B cell (primary cell): ENCODE results near the gene RSPH9. TPM values are rescaled to one million over a fixed set of nuclear protein-coding genes. Genes with fewer than 3 reads are reported as not detected.

Source experiments
- ATAC-seq: fragments of 200-7000 bp; cut with Tn5 transposase; one replicate; pipeline ENCODE4 v1.10.0; 2021; ENCODE audit warnings: low read depth, mild to moderate bottlenecking, moderate number of reproducible peaks, moderate library complexity
- CTCF ChIA-PET: fragments of 350-600 bp; sonication (Branson Sonifier 250); formaldehyde crosslinking; loops from one replicate; lab custom pipeline; 2021; ENCODE audit warnings: antibody characterized with exemption, inconsistent platforms; lab: Charles Lee
- POLR2A ChIA-PET: fragments of 350-600 bp; sonication (Branson Sonifier 250); formaldehyde crosslinking; loops from one replicate; lab custom pipeline; 2021; ENCODE audit warnings: antibody characterized with exemption; lab: Charles Lee
- DNase-seq: peaks from one replicate; pipeline ENCODE4 v3.0.0; 2013
- H2AFZ ChIP-seq: 2 replicates; pipeline ENCODE4 v1.6.1; 2012; ENCODE audit warnings: mild to moderate bottlenecking, low read depth, low read length; ENCODE audit not compliant: insufficient read depth, poor library complexity, severe bottlenecking
- H3K27ac ChIP-seq, 2 donors: 1 replicate in 1 of 2; 2 replicates in 1 of 2; pipeline ENCODE4 v1.5.1; 2012 to 2013; ENCODE audit warnings: low read length in 2 of 2, mild to moderate bottlenecking in 2 of 2, moderate library complexity in 1 of 2
- H3K27me3 ChIP-seq, 4 experiments: fragments of 200-600 bp in 1 of 4; sonication (generic) in 1 of 4; replicated peaks in 1 of 4; 1 replicate in 2 of 4; 2 replicates in 2 of 4; pipeline versions ENCODE4 v1.6.1 to v1.7.0; 2013 to 2016; ENCODE audit warnings: low read length in 3 of 4, mild to moderate bottlenecking in 2 of 4, mixed read lengths in 1 of 4, moderate library complexity in 1 of 4; ENCODE audit not compliant: insufficient read depth in 4 of 4, control insufficient read depth in 3 of 4; ENCODE audit errors: control extremely low read depth in 1 of 4
- H3K36me3 ChIP-seq, 2 experiments: replicated peaks in 1 of 2; 1 replicate in 1 of 2; 2 replicates in 1 of 2; pipeline versions ENCODE4 v1.6.1 to v1.7.1; 2013; ENCODE audit warnings: low read length in 1 of 2; ENCODE audit not compliant: insufficient read depth in 2 of 2, control insufficient read depth in 1 of 2; ENCODE audit errors: control extremely low read depth in 1 of 2, extremely low read depth in 1 of 2
- H3K4me1 ChIP-seq, 2 donors: fragments of 200-600 bp in 1 of 2; sonication (generic) in 1 of 2; 1 replicate in 1 of 2; 2 replicates in 1 of 2; pipeline versions ENCODE4 v1.5.1 to v1.6.1; 2013 to 2017; ENCODE audit warnings: low read length in 2 of 2; ENCODE audit not compliant: control insufficient read depth in 2 of 2, insufficient read depth in 2 of 2
- H3K4me2 ChIP-seq: replicated peaks from 2 replicates; pipeline ENCODE3; 2012; ENCODE audit warnings: mild to moderate bottlenecking, low read depth, low read length; ENCODE audit not compliant: poor library complexity, severe bottlenecking
- H3K4me3 ChIP-seq, 5 experiments: fragments of 200-600 bp in 1 of 5; sonication (generic) in 1 of 5; 1 replicate in 3 of 5; 2 replicates in 2 of 5; pipeline versions ENCODE4 v1.5.1 to v1.7.0; 2011 to 2016; ENCODE audit warnings: low read length in 4 of 5, mild to moderate bottlenecking in 4 of 5, low read depth in 2 of 5, control low read depth in 1 of 5, moderate library complexity in 1 of 5; ENCODE audit not compliant: insufficient read depth in 1 of 5; ENCODE audit errors: control extremely low read depth in 1 of 5, extremely low read depth in 1 of 5
- H3K79me2 ChIP-seq: fragments of 200-600 bp; sonication (generic); one replicate; pipeline ENCODE4 v1.6.0; 2016; ENCODE audit warnings: low read length; ENCODE audit not compliant: control insufficient read depth, insufficient read depth
- H3K9ac ChIP-seq: fragments of 200-600 bp; sonication (generic); 2 replicates; pipeline ENCODE4 v1.6.1; 2017; ENCODE audit warnings: mild to moderate bottlenecking, low read length, moderate library complexity
- H3K9me3 ChIP-seq, 3 donors: one replicate each; pipeline versions ENCODE4 v1.6.1 to v1.7.1; 2013; ENCODE audit warnings: low read length in 2 of 3; ENCODE audit not compliant: control insufficient read depth in 2 of 3, insufficient read depth in 1 of 3; ENCODE audit errors: control extremely low read depth in 1 of 3
- H4K20me1 ChIP-seq: 2 replicates; pipeline ENCODE4 v1.6.0; 2012; ENCODE audit warnings: mild to moderate bottlenecking, low read length; ENCODE audit not compliant: insufficient read depth, control insufficient read depth, poor library complexity, severe bottlenecking
- H3K27ac Mint-ChIP-seq: one replicate; pipeline ENCODE4 v1.8.0; 2021; ENCODE audit warnings: mixed read lengths
- H3K27me3 Mint-ChIP-seq: one replicate; pipeline ENCODE4 v1.8.0; 2021; ENCODE audit warnings: mixed read lengths
- H3K4me1 Mint-ChIP-seq: one replicate; pipeline ENCODE4 v1.8.0; 2021; ENCODE audit warnings: mixed read lengths
- H3K4me3 Mint-ChIP-seq: one replicate; pipeline ENCODE4 v1.8.0; 2021; ENCODE audit warnings: mixed read lengths
- H3K9me3 Mint-ChIP-seq: one replicate; pipeline ENCODE4 v1.8.0; 2022; ENCODE audit warnings: mixed read lengths; ENCODE audit not compliant: insufficient read depth
- EZH2 ChIP-seq: IDR thresholded peaks from 2 replicates; pipeline ENCODE4 v1.6.1; 2012; ENCODE audit warnings: borderline replicate concordance, low read depth, mild to moderate bottlenecking, moderate library complexity, low read length; ENCODE audit not compliant: insufficient read depth, poor library complexity, severe bottlenecking
- WGBS: methylation state at CpG from one replicate; pipeline ENCODE4 v1.1.5; 2013; ENCODE audit warnings: missing lambda C conversion rate; ENCODE audit not compliant: insufficient coverage; 5-methylcytosine and 5-hydroxymethylcytosine counted together
- intact Hi-C: fragments of 100-400 bp; cut with micrococcal nuclease; formaldehyde crosslinking; loops from one replicate; pipeline ENCODE4 v1.10.0; 2022
- polyA plus RNA-seq: library from polyadenylated mRNA; depleted of rRNA; stranded (reverse); fragments of >200 nt; gene quantifications from 2 replicates; pipeline ENCODE4 v1.2.3, GENCODE V29; 2012
- total RNA-seq, 2 donors: library from RNA; stranded (reverse); fragments of 120-200 nt in 1 of 2; gene quantifications; 1 replicate in 1 of 2; 2 replicates in 1 of 2; pipeline versions ENCODE4 v1.2.3 to v1.2.4, GENCODE V29; 2013 to 2022
- TF ChIP-seq, protein P1 (sequence below): fragments of 200-600 bp; IDR thresholded peaks from one replicate; pipeline ENCODE4 v1.8.0; 2022; ENCODE audit warnings: antibody characterized with exemption, mild to moderate bottlenecking

Gene RSPH9
- total and polyA plus RNA-seq, 2 donors (not counting 1 experiment from before 2014, with no cell fraction given): 0.04 TPM; not detected in 1

DNA sequence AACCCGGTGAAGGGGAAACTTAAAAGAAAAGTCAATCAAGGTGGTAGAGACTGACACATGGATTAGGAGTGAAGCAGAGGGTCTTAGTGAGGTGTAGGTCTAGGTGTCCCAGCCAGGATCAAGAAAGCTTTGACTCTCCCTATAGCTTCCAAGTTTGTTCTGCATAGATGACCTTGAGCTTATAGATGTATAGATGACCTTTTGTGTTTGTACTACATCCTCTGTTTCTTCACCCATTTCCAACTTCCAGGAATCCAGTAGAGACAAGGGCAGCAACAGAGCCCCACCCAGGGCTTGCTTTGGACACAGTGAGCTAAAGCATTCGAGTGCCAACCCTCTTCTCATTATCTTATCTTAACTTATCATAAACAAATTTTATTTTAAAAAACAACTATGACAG, 44.6 kb downstream of the RSPH9 start:
- CTCF ChIA-PET: interaction anchor here (0.6 to 1.7 kb wide), 5 partner anchors 22 to 1388 kb away, joined by 3 to 8 read pairs (median 4); no protein-coding TSS in a partner anchor
- Mint-ChIP-seq H3K9me3 (no peaks in the 10 kb centered on the region), H3K27ac (no peak overlapping the region), H3K27me3 (no peaks in the 10 kb centered on the region), H3K4me1 (peaks cover 32% of the 10 kb centered on the region), H3K4me3 (peak overlapping the region; percentile 23)
- ATAC-seq: no peak
- Histone ChIP-seq H3K27me3 (no peaks in the 10 kb centered on the region), H3K4me3 (no peak overlapping the region), H3K27ac (no peak overlapping the region), H3K9ac (no peak overlapping the region), H3K36me3 (peaks cover 0 to 2% of the 10 kb centered on the region in 2 experiments), H3K4me1 (peaks cover 23 to 29% of the 10 kb centered on the region in 2 donors), H3K79me2 (peaks cover 42% of the 10 kb centered on the region), H2AFZ (no peak overlapping the region), H3K4me2 (no peak overlapping the region), H4K20me1 (peaks cover 4% of the 10 kb centered on the region), H3K9me3 (no peaks in the 10 kb centered on the region)
- POLR2A ChIA-PET: interaction anchor here (1.0 kb wide), 1 partner anchor 30 kb away, joined by 3 read pairs; no protein-coding TSS in a partner anchor
- DNase-seq: no peak
- 100% methylated on average over 1 of the region's 2 CpGs for WGBS
- intact Hi-C loops: loop anchor here (10.0 kb wide), 1 partner anchor 1475 kb away; the partner anchor contains the start of gene MRPS10
- TF ChIP-seq, protein P1, sequence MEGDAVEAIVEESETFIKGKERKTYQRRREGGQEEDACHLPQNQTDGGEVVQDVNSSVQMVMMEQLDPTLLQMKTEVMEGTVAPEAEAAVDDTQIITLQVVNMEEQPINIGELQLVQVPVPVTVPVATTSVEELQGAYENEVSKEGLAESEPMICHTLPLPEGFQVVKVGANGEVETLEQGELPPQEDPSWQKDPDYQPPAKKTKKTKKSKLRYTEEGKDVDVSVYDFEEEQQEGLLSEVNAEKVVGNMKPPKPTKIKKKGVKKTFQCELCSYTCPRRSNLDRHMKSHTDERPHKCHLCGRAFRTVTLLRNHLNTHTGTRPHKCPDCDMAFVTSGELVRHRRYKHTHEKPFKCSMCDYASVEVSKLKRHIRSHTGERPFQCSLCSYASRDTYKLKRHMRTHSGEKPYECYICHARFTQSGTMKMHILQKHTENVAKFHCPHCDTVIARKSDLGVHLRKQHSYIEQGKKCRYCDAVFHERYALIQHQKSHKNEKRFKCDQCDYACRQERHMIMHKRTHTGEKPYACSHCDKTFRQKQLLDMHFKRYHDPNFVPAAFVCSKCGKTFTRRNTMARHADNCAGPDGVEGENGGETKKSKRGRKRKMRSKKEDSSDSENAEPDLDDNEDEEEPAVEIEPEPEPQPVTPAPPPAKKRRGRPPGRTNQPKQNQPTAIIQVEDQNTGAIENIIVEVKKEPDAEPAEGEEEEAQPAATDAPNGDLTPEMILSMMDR: no peak
- no peak for TF ChIP-seq EZH2

DNA sequence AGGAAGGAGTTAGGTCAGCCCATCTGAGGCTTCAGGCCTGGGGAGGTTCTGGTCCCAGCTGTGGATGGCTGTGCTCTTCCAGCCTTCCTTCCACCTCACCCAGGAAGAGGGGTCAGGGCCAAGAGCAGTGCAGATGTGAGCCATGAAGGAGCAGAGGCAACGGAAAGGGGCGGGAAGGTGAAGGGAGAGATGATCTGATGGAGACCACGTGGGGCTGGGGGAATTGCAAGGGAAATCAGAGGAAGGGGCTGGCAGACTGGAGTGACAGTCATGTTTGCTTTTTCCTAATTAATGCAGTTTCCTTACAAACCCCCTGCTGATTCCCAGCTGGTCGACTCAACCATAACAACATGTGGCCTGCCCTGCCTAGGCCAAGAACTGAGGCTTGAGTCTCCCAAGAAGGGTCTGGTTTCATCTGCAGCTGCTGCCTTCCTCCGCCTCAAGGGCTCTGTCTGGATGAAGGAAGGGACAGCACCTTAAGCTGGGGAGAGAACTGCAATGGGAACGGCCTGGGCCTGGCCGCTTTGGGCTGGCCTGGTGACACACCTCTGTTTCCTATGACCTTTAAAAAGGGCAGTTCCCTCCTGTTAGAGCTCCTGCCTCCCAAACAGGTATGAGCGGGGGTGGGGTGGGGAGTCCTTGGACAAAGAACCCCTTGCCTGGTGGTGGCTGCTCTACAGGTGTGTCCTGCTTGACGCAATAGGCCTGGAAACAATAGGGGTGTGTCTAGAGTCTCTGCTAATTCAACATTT, 50.6 kb downstream of the RSPH9 start:
- H3K9me3 Mint-ChIP-seq: no peaks in the 10 kb centered on the region
- intact Hi-C loops: no loop called here
- no peak for ATAC-seq

More for the DNA sequence above, 50.6 kb downstream of the RSPH9 start:
- WGBS: 85% methylated on average over 4 of the region's 9 CpGs
- Histone ChIP-seq H3K9ac (no peak overlapping the region), H3K4me1 (no peaks in the 10 kb centered on the region), H3K9me3 (no peaks in the 10 kb centered on the region), H3K79me2 (no peaks in the 10 kb centered on the region), H3K27me3 (peaks cover 0 to 17% (median 0%) of the 10 kb centered on the region in 4 experiments), H3K27ac (no peak overlapping the region), H3K4me2 (no peak overlapping the region), H4K20me1 (no peaks in the 10 kb centered on the region), H3K36me3 (no peaks in the 10 kb centered on the region), H3K4me3 (no peak overlapping the region), H2AFZ (no peak overlapping the region)
- CTCF ChIA-PET: interaction anchor here (1.5 kb wide), 1 partner anchor 8 kb away, joined by 4 read pairs; no protein-coding TSS in a partner anchor
- no peak for DNase-seq
- no peak overlapping the region for H3K27ac Mint-ChIP-seq
- no peaks in the 10 kb centered on the region for H3K4me1 Mint-ChIP-seq
- H3K27me3 Mint-ChIP-seq: peaks cover 16% of the 10 kb centered on the region
- H3K4me3 Mint-ChIP-seq: no peak overlapping the region
- no peak for TF ChIP-seq EZH2
- TF ChIP-seq, protein P1: no peak
- POLR2A ChIA-PET: no interaction called here
